Pulmonary artery endothelial cell (primary cell): Measurements from ENCODE around the gene OR3A2. TPM values are rescaled to one million over a fixed set of nuclear protein-coding genes. Genes with fewer than 3 reads are reported as not detected.
"Not testable (repeated sequence)": the region's sequence is repeated elsewhere in the genome, so short reads cannot be mapped to it uniquely, and the experiment has no call there.

Source experiments
- DNase-seq: peaks from one replicate; pipeline ENCODE4 v3.0.0-alpha.2; 2011; ENCODE audit warnings: low read depth, low spot score
- total RNA-seq: library from RNA; depleted of rRNA; stranded (reverse); fragments of >200 nt; gene quantifications from 2 replicates; pipeline ENCODE4 v1.2.3, GENCODE V29; 2014

The OR3A2 gene
- total RNA-seq: not detected in 2 replicates

DNA sequence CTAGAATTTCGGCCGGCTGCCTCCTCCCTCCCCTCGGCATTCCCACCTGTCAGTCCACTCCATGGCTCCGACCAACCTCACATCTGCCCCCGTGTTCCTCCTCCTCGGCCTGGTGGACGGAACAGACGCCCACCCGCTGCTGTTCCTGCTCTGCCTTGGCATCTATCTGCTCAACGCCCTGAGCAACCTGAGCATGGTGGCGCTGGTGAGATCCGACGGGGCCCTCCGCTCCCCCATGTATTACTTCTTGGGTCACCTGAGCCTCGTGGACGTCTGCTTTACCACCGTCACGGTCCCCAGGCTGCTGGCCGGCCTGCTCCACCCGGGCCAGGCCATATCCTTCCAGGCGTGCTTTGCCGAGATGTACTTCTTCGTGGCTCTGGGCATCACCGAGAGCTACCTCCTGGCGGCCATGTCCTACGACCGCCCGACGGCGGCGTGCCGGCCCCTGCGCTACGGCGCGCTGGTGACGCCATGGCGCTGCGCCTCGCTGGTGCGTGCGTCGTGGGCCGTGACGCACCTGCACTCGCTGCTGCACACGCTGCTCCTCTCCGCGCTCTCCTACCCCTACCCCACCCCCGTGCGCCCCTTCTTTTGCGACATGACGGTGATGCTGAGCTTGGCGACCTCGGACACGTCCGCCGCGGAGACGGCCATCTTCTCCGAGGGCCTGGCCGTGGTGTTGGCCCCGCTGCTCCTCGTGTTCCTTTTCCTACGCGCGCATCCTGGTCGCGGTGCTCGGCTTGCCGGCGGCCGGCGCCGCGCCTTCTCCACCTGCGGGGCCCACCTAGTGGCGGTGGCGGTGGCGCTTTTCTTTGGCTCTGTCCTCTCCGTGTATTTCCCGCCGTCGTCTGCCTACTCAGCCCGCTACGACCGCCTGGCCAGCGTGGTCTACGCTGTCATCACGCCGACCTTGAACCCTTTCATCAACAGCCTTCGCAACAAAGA lies at the start of gene OR3A2:
OR3A2 (minus strand) TSS at position 440 of the 948 bp plus-strand sequence.
- DNase-seq: no peak

DNA sequence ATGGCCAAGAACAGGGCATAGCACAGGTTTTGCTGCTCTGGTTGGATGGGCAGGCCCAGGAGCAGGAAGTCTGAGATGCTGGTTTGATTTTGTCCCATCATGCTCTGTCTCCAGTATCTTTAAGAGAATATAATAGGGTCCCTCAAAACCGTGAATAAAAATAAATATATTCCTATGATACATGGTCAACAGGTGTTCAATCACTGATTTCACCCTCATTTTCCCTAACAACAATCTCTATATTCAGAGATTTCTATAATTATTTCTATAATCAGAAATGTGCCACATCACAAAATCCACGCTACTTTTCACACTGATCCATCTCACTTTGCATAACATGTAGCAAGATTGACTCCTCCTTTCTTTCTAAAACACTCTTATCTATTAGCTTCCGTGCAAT lies 47.6 kb upstream of the OR3A2 start, which contains the start of gene OR1E2:
OR1E2 (minus strand) TSS at position 101 of the 400 bp plus-strand sequence; CDS start at position 101, 0 bp downstream.
- no peak for DNase-seq

DNA sequence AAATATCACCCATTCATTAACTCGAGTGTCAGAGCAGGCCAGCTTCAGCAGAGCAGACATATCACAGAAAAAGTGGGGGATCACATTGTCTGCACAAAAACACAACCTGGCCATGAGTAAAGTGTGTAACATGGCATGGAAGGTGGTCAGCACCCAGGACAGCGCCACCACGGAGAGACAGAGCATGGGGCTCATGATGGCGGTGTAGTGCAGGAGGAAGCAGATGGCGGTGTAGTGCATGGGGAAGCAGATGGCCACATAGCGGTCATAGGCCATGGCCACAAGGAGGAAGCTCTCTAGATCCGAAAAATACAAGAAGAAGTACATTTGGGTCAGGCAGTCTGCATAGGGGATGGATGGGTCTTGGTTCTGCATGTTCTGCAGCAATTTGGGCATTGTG lies 47.1 kb upstream of the OR3A2 start:
- not testable (repeated sequence) for DNase-seq

DNA sequence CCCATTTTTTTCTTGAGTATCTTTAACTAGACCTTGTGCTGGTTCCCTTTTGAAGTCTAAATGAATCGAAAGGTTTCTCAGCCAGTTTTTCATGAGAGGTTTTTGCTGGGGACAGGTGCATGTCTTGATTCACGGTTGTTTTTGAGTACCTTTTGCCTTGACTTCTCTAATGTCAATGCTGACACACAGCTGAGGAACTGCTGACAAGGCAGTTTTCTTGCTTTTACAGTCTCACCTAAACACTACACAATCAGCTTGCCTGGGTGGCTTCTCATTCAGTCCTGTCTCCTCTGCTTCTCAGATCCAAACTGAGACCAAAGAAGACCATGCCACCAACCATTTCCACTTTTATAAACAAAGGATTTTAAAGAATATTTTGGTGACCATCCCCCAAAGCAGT lies 32.1 kb upstream of the OR3A2 start:
- no peak for DNase-seq

DNA sequence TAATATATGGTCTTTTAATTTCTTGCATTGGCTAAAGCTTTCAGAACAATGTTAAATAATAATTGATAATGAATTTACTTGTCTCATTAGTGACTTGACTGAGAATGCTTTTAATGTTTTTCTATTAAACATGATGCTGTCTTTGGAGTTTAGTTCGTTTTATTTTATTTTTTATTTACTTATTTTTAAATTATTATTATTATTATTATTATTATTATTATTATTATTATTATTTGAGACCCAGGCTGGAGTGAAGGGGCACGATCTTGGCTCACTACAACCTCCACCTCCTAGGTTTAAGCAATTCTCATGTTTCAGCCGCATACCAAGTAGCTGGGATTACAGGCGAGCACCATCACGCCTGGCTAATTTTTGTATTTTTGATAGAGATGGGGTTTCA lies 29.5 kb upstream of the OR3A2 start:
- DNase-seq: no peak

DNA sequence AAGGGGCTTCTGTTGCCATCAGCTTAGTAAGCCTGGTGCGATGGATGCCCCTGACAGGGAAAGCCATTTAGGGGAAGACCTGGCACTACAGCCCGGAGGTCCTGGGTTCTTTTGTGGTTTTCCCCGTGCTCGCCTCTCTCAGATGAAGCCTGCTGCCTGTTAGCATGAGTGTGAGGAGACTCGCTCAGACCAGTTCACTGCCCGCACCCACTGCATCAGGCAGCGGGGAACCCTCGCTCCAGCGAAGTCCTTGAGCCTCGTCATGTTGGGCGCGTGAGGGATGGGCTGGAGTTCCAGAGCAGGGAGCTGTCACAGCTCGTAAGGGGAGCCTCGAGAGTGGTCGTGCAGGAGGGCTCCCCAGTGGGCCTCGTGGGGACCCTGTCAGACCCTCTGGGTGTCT lies 26.1 kb upstream of the OR3A2 start:
- not testable (repeated sequence) for DNase-seq

DNA sequence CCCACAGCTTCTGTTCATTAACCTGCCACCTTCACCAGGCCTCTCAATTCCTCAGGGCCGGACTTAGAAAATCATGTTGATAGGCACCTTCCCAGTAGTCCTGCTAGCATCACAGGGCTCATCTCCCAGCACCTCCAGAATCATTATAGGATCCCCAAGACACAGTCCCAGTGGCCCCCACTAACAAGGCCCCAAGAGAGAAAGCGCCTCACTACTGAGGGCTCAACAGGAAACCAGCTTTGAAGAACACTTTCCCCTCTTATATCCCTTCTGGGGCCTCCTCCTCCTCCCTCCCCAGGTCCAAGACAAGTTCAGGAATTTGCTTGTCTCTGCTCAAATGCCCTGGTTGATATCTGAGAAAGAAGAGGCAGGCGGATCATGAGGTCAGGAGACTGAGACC lies 25.0 kb upstream of the OR3A2 start, which contains the start of gene OR3A3:
OR3A3 (plus strand) TSS at position 301 of the 400 bp plus-strand sequence.
- DNase-seq: no peak

DNA sequence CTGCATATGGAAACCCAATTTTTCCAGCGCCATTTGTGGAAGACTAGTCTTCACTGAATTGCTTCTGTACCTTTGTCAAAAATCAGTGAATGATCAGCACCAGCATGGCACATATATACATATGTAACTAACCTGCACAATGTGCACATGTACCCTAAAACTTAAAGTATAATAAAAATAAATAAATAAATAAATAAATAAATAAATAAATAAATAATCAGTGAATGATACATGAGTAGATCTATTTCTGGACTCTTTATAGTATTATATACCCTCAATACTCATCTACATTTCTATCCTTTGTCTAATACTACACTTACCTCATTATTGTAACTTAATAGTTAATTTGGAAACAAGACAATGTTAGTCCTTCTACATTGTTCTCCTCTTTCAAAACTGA lies 17.7 kb upstream of the OR3A2 start:
- not testable (repeated sequence) for DNase-seq

DNA sequence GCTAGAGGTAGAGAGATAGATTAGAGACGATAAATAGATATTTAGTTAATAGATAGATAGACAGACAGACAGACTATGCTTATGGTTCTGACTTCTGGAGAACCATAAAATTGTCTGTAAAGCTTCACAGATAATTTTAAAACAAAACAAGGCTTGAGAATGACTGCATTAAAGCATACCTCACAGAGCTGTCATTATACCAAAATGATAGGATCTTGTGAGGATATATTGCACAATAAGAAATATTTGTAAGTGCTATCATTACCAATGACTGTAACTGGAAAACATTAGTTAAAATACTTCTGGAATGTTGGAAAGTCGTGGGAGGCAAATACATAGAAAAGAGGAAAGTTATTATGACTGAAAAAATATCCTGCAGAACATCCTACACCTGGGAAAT lies 15.7 kb upstream of the OR3A2 start:
- DNase-seq: no peak

DNA sequence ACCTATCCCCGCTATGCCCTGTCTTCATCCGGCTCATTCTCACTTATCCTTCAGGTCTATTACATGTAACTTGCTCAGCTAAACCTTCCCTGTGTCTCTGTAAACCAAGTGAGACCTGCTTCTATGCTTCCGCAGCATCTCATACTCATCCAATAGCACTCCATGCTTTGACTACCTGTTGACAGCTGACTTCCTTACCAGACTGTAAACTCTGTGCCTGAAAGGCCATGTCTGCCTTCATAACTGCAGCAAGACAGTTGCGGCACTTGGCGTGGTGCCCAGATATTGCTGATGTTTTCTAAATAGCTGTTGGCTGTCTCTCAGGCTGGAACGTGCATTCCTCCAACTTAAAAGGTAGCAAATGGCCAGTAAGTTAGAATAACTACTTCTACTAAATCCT lies 13.9 kb upstream of the OR3A2 start:
- DNase-seq: no peak

DNA sequence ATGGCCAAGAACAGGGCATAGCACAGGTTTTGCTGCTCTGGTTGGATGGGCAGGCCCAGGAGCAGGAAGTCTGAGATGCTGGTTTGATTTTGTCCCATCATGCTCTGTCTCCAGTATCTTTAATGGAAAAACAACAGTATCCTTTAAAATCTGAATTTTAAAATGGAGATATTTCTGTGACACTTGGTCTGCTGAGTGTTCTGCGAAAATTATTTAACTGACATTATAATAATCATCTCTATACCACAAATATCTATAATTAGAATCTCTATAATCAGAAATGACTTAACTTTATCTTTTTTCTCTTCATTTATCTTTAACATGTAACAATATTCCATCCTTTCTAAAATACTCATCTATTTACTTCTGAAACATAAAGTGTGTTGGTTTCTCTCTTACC lies 12.2 kb upstream of the OR3A2 start, which contains the start of gene OR1E1:
OR1E1 (minus strand) TSS at position 101 of the 400 bp plus-strand sequence; CDS start at position 101, 0 bp downstream.
- no peak for DNase-seq

DNA sequence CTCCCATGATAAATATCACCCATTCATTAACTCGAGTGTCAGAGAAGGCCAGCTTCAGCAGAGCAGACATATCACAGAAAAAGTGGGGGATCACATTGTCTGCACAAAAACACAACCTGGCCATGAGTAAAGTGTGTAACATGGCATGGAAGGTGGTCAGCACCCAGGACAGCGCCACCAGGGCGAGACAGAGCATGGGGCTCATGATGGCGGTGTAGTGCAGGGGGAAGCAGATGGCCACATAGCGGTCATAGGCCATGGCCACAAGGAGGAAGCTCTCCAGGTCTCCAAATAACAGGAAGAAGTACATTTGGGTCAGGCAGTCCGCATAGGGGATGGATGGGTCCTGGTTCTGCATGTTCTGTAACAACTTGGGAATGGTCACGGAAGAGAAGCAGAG lies 11.7 kb upstream of the OR3A2 start:
- not testable (repeated sequence) for DNase-seq

DNA sequence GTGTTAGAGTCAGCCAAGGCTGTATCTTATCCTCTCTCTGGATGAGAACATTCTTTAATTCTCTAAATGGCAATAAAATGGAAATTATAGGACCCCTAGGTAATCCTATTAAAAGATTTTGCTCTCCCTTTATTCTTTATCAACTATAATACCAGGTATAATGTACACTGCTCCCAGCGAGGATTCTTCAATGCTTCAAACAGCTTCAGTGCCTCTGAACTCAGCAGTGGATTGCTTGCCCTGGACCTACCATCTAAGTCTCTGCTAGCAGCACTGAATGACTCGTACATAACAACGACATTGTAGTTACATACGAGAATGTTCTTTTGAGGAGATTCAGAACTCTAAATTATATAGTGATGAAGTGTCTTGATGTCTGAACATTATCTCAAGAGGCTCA lies 3.7 kb upstream of the OR3A2 start:
- no peak for DNase-seq

DNA sequence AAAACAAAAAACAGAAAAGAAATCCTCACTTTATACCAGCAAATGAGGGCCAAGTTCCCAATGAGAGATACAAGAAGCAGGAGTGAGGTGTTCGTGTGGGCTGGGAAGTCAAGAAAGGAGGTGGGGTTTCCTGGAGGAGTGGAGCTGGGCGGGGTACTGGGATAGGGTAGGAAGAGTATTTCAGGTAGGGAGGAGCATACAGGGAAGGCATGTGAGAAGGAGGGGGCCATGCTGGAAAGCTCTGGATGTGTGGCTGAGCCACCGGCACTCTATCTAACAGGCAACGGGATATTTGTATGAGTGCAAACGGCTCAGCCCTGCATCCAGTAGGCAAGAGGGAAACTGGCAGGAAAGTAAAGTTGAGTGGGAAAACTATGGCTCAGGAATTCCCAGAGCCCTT lies 4.2 kb downstream of the OR3A2 start:
- DNase-seq: no peak

DNA sequence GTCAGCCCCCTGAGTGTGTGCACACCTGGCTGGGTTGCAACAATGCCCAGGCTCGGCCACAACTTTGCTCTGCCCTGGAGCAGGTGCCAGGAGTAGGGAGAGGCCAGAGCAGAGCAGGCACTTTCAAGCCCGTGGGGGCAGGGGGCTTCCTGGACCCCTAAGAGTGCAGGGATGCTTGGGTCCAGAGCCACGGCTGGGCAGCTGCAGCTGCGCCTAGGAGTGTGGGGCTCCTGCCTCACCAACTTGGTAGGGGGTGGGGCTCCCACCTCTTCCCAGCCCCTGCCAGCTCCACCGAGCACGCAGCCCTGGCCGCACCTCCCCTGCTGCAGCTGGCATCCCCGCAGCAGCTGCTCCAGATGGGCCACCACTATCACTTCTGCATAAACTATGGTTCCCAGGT lies 7.8 kb downstream of the OR3A2 start:
- no peak for DNase-seq

DNA sequence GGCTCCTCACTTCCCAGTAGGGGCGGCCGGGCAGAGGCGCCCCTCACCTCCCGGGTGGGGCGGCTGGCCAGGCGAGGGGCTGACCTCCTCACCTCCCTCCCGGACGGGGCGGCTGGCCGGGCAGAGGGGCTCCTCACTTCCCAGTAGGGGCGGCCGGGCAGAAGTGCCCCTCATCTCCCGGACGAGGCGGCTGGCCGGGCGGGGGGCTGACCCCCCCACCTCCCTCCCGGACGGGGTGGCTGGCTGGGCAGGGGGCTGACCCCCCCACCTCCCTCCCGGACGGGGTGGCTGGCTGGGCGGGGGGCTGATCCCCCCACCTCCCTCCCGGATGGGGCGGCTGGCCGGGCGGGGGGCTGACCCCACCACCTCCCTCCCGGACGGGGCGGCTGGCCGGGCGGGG lies 14.9 kb downstream of the OR3A2 start:
- not testable (repeated sequence) for DNase-seq

DNA sequence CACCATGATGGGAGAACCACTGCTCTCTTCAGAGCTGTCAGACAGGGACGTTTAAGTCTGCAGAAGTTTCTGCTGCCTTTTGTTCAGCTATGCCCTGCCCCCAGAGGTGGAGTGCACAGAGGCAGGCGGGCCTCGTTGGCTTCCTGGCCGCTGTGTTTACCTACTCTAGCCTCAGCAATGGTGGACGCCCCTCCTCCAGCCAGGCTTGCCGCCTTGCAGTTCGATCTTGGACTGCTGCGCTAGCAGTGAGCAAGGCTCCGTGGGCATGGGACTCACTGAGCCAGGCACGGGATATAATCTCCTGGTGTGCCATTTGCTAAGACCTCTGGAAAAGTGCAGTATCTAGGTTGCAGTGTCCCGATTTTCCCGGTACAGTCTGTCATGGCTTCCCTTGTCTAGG lies 43.3 kb downstream of the OR3A2 start:
- DNase-seq: not testable (repeated sequence)

DNA sequence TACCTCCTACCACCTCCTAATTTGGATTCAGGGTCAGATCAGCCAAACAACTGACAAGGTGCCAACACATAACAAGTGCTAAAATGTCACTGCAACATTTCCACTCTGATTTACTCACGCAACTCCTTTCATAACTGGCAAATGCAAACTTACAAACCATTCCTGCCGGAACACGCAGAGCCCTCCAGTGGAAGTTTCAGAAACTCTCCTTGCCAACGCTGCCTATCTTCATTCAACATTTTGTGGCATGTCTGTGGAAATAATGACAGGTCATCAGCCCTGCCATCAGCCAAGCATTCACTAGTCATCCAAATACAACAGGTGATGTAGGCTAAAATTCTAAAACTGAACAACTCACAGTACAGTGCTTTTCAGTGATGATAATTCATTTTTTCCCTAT lies 50.2 kb downstream of the OR3A2 start:
- DNase-seq: no peak

DNA sequence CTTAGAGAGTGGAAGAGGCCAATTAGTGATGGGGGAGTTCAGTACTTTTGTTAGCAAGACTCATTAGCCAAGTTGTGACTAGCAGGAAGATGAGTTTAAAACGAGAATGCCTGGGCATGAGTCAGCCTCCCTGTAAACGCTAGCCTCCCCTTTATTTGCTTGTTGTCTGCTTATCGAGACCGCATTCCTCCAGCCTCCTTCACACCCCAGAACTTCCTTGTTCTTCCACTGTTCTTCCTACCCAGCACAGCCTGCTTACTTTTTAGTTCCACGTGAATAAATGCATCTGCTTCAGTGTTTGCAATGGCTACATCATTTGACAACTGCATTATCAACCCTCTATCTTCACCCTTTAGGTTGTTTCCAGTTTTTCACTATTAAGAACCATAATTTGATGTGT lies 67.8 kb downstream of the OR3A2 start:
- DNase-seq: no peak

DNA sequence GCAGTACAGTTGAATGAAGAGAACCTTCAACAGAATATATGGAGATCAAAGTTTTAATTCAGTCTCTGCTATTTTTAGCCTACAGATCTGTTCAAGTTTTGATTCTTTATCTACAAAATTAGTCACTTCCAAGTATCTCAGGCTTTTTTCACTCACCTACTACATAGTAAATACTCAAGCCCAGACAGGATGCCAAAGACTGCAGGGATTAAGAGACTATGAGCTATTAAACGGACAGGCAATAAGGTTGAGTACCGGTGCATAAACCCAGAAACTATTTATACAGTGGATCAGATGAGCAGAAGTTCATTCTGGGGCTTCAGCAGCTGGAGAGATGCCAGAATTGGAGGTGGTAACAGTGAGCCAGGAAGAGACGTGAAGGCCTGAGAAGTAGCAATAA lies 69.3 kb downstream of the OR3A2 start:
- no peak for DNase-seq

DNA sequence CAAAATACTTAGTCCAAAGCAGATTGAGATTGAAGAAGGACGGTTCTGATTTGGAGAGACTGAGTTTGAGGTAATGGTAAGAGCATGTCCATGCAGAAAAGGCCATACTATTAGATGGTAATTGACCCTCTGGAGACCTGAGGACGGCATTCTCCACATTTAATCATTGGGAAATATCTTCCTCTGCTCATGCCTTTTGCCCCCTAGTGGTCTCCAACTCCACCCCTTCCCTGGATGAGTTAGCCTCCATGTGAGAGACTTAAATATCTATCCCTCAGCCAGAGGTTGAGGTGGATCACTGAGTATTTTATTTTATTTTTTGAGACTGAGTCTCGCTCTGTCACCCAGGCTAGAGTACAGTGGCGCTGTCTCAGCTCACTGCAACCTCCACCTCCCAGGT lies 77.5 kb downstream of the OR3A2 start:
- DNase-seq: no peak

DNA sequence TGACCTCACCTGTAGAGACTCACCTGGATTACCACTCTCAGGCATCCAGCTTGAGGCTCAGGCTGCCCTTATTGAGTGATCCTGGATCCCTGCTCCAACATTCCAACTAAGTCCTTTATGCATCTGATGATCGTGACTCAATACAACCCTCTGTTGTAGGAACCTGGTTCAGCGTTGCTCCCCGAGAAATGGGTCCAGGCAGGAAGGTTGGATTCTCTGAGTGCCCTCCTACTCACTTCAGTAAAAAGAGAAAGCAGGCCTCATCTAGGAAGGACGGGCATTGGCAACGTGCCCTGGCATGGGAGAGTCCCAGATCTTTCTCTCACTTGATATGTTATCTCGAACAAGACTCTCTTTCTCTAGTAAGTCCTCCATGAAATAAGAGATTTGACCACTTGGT lies 87.8 kb downstream of the OR3A2 start, which contains the start of gene OR3A1:
OR3A1 (minus strand) TSS at position 101 of the 400 bp plus-strand sequence. CDS start 5,778 bp downstream, outside the sequence.
- DNase-seq: no peak

DNA sequence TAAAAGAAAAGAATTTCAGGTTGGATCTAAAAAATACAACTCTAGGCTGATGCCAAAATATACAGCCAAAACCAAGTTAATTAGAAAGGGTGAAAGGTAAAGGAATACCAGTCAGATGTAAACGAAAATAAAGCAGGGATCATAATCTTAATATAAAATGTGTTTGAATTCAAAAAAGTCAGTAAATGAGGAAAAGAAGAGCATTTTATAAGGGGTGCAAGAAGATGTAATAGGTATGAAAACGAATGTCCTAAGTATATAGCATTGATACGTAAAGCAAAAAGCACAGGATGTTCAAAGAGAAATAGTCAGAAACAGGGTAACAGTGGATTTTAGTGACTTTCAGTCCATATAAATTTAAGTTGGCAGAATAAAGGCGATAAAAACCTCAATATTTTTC lies 90.5 kb downstream of the OR3A2 start:
- DNase-seq: no peak
